OCI-LY1 (cell line): Measurements from ENCODE around the gene ACTN4.

Experiments
- H2AFZ ChIP-seq: fragments of 200-600 bp; sonication (generic), shearing (Covaris generic); 2 replicates; pipeline ENCODE4 v1.6.0; 2014; ENCODE audit warnings: antibody characterized with exemption, mild to moderate bottlenecking, low read length
- H3F3A ChIP-seq: fragments of 200-600 bp; sonication (generic), shearing (Covaris generic); 2 replicates; pipeline ENCODE4 v1.6.0; 2014; ENCODE audit warnings: mild to moderate bottlenecking, antibody characterized with exemption, low read length, moderate library complexity; ENCODE audit not compliant: insufficient read depth
- H3K27ac ChIP-seq: fragments of 200-600 bp; sonication (generic); 2 replicates; pipeline ENCODE4 v1.5.1; 2014; ENCODE audit warnings: low read length, mixed run types, mild to moderate bottlenecking, low read depth; ENCODE audit not compliant: poor library complexity, severe bottlenecking
- H3K27me3 ChIP-seq: fragments of 200-600 bp; sonication (generic); 2 replicates; pipeline ENCODE4 v1.6.0; 2014; ENCODE audit warnings: antibody characterized with exemption, mild to moderate bottlenecking, low read length, moderate library complexity; ENCODE audit not compliant: insufficient read depth
- H3K36me3 ChIP-seq: fragments of 200-600 bp; sonication (generic); 2 replicates; pipeline ENCODE4 v1.6.1; 2014; ENCODE audit warnings: mild to moderate bottlenecking, antibody characterized with exemption, low read length, moderate library complexity, mixed read lengths; ENCODE audit not compliant: insufficient read depth
- H3K4me1 ChIP-seq: fragments of 200-600 bp; sonication (generic); 2 replicates; pipeline ENCODE4 v1.5.1; 2014; ENCODE audit warnings: mild to moderate bottlenecking, low read length, moderate library complexity; ENCODE audit not compliant: insufficient read depth, severe bottlenecking
- H3K4me2 ChIP-seq: fragments of 200-600 bp; sonication (generic), shearing (Covaris generic); 2 replicates; pipeline ENCODE4 v1.6.1; 2014; ENCODE audit warnings: low read length
- H3K4me3 ChIP-seq: fragments of 200-600 bp; sonication (generic); 2 replicates; pipeline ENCODE4 v1.5.1; 2014; ENCODE audit warnings: low read length, low read depth, mild to moderate bottlenecking, mixed read lengths; ENCODE audit not compliant: poor library complexity, severe bottlenecking
- H3K79me2 ChIP-seq: fragments of 200-600 bp; shearing (Covaris generic); 2 replicates; pipeline ENCODE4 v1.6.1; 2016; ENCODE audit warnings: mixed run types, low read length, mixed read lengths; ENCODE audit not compliant: insufficient read depth
- H3K9ac ChIP-seq: fragments of 200-600 bp; sonication (generic), shearing (Covaris generic); 2 replicates; pipeline ENCODE4 v1.6.1; 2014; ENCODE audit warnings: mild to moderate bottlenecking, low read length, mixed read lengths
- H3K9me2 ChIP-seq: fragments of 200-600 bp; sonication (generic), shearing (Covaris generic); 2 replicates; pipeline ENCODE4 v1.6.1; 2014; ENCODE audit warnings: low read depth, mild to moderate bottlenecking, low read length, mixed read lengths
- H3K9me3 ChIP-seq: fragments of 200-600 bp; shearing (Covaris generic); 2 replicates; pipeline ENCODE4 v1.6.1; 2014; ENCODE audit warnings: low read length, mixed read lengths
- H4K20me1 ChIP-seq: fragments of 200-600 bp; sonication (generic), shearing (Covaris generic); 2 replicates; pipeline ENCODE4 v1.6.0; 2016; ENCODE audit warnings: mild to moderate bottlenecking, low read length; ENCODE audit not compliant: insufficient read depth
- EZH2 ChIP-seq: fragments of 200-600 bp; sonication (generic), shearing (Covaris generic); IDR thresholded peaks from 2 replicates; pipeline ENCODE4 v1.8.0; 2017; ENCODE audit warnings: borderline replicate concordance, mixed run types, mild to moderate bottlenecking, antibody characterized with exemption, low read length, moderate library complexity, mixed read lengths
- TF ChIP-seq, protein P1 (sequence below): fragments of 200-600 bp; sonication (generic), shearing (Covaris generic); IDR thresholded peaks from 2 replicates; pipeline ENCODE4 v1.5.1; 2017; ENCODE audit warnings: mild to moderate bottlenecking, antibody characterized with exemption, low read length, moderate library complexity, mixed read lengths

ACTN4 gene

GRCh38 chr19:38780443-38780842 is 133.0 kb downstream of the ACTN4 start:
- H3K27ac ChIP-seq, result no peak overlapping the region
- TF ChIP-seq, protein P1, sequence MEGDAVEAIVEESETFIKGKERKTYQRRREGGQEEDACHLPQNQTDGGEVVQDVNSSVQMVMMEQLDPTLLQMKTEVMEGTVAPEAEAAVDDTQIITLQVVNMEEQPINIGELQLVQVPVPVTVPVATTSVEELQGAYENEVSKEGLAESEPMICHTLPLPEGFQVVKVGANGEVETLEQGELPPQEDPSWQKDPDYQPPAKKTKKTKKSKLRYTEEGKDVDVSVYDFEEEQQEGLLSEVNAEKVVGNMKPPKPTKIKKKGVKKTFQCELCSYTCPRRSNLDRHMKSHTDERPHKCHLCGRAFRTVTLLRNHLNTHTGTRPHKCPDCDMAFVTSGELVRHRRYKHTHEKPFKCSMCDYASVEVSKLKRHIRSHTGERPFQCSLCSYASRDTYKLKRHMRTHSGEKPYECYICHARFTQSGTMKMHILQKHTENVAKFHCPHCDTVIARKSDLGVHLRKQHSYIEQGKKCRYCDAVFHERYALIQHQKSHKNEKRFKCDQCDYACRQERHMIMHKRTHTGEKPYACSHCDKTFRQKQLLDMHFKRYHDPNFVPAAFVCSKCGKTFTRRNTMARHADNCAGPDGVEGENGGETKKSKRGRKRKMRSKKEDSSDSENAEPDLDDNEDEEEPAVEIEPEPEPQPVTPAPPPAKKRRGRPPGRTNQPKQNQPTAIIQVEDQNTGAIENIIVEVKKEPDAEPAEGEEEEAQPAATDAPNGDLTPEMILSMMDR, result no peak
- no peak for TF ChIP-seq EZH2
- H3K4me2 ChIP-seq, result no peak overlapping the region
- H3K9me2 ChIP-seq, result no peaks in the 10 kb centered on the region
- no peak overlapping the region for H3K4me3 ChIP-seq
- H3K79me2 ChIP-seq, result no peaks in the 10 kb centered on the region
- no peaks in the 10 kb centered on the region for H4K20me1 ChIP-seq
- no peak overlapping the region for H3K9ac ChIP-seq
- peaks cover 7% of the 10 kb centered on the region; the same call in 1 of the 2 replicates for H3K27me3 ChIP-seq
- H3F3A ChIP-seq, result no peaks in the 10 kb centered on the region
- H3K4me1 ChIP-seq, result no peaks in the 10 kb centered on the region
- no peak overlapping the region for H2AFZ ChIP-seq
- H3K36me3 ChIP-seq, result no peaks in the 10 kb centered on the region
- H3K9me3 ChIP-seq, result no peaks in the 10 kb centered on the region

GRCh38 chr19:38781058-38781457 is 133.6 kb downstream of the ACTN4 start:
- H4K20me1 ChIP-seq, result no peaks in the 10 kb centered on the region
- no peaks in the 10 kb centered on the region for H3K9me2 ChIP-seq
- H3K4me3 ChIP-seq, result no peak overlapping the region
- H3F3A ChIP-seq, result no peaks in the 10 kb centered on the region
- no peak overlapping the region for H2AFZ ChIP-seq
- no peaks in the 10 kb centered on the region for H3K4me1 ChIP-seq
- no peaks in the 10 kb centered on the region for H3K9me3 ChIP-seq
- no peaks in the 10 kb centered on the region for H3K36me3 ChIP-seq
- TF ChIP-seq EZH2, result no peak
- TF ChIP-seq, protein P1, result no peak
- H3K79me2 ChIP-seq, result no peaks in the 10 kb centered on the region
- H3K27ac ChIP-seq, result no peak overlapping the region
- H3K27me3 ChIP-seq, result peaks cover 7% of the 10 kb centered on the region; the same call in 1 of the 2 replicates
- no peak overlapping the region for H3K9ac ChIP-seq
- no peak overlapping the region for H3K4me2 ChIP-seq
